ENCODE measurements around the gene UBE2H.

Gene UBE2H

DNA sequence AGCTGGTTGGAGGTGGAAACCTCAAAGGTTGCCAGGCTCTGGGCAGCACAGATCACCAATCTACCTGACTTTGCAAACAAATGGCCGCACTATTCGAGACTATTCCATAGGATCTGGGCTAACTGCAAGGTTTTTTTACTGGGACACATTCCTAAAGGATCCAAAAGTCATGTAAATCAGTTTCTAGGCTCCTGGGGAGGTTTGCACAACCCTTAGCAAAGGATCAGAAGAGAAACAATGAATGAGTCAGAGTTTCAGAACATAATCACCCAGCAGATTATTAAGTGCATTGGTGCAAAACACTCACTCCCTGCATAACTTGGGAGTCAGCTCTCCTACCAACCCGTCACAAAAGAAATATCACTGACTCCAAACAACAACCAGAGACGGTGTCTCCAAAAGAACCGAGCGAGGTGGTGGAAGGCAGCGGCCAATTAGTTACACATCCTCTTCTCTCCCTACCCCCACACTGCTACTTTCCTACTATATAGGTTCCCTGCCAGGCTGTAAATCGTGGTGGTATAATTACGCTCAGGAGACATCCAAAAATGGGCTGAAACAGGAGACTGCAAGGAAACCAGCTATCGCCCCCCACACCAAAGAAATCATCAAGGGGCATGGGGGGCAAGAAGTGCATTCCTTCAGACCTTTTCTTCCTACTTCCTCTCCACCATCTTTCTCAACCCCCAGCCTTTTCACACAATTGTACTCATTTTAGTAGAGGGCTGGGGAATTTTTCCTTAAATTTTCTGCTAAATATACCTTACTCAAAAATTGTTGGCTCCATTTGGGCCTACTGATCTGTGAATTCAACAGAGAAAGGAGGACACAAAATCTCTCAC lies 3.2 kb downstream of the UBE2H start:
- TF ChIP-seq, protein P1, sequence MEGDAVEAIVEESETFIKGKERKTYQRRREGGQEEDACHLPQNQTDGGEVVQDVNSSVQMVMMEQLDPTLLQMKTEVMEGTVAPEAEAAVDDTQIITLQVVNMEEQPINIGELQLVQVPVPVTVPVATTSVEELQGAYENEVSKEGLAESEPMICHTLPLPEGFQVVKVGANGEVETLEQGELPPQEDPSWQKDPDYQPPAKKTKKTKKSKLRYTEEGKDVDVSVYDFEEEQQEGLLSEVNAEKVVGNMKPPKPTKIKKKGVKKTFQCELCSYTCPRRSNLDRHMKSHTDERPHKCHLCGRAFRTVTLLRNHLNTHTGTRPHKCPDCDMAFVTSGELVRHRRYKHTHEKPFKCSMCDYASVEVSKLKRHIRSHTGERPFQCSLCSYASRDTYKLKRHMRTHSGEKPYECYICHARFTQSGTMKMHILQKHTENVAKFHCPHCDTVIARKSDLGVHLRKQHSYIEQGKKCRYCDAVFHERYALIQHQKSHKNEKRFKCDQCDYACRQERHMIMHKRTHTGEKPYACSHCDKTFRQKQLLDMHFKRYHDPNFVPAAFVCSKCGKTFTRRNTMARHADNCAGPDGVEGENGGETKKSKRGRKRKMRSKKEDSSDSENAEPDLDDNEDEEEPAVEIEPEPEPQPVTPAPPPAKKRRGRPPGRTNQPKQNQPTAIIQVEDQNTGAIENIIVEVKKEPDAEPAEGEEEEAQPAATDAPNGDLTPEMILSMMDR (conservative IDR thresholded peaks at IDR 0.05), result no peak
- H3K27ac ChIP-seq, result peak overlapping the region; percentile 97

- TF ChIP-seq, protein P1 (conservative IDR thresholded peaks at IDR 0.05), result no peak
- peak overlapping the region; percentile 97 for H3K27ac ChIP-seq
These were observed 3.9 kb downstream of the UBE2H start for GRCh38 chr7:129948877-129949291.

GRCh38 chr7:129948338-129948737 lies 4.4 kb downstream of the UBE2H start:
- TF ChIP-seq, protein P1 (conservative IDR thresholded peaks at IDR 0.05), result no peak
- H3K27ac ChIP-seq, result peak overlapping the region; percentile 97

DNA sequence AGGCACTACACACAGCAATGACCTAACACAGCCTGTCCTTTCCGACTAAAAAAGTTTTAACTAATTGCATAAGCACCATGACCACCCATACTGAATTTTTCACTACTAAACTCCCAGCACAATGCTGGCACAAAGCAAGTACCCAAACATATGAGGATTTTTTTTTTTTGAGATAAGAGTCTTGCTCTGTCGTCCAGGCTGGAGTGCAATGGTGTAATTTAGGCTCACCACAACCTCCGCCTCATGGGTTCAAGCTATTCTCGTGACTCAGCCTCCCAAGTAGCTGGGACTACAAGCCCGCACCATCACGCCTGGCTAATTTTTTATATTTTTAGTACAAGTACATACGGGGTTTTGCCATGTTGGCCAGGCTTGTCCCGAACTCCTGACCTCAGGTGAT lies 5.1 kb downstream of the UBE2H start:
- H3K27ac ChIP-seq, result peak overlapping the region; percentile 97
- TF ChIP-seq, protein P1 (conservative IDR thresholded peaks at IDR 0.05), result no peak

DNA sequence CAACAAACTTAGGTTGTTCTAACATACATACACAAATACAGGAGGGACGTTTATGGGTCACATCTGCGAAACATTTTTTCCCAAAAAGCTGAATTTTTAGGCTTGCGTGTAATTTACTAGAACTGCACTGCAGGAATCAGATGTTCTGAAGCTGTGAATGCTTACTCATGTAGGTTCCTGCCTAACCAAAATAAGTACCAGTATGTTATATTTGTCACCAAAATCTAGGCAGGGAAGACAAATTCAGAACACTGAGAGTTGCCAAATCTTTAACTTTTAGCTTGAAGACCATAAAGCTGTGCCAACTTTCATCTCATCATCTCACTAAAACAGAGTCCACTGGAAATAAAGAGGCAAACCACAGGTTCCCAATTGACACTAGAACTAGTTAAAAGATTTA lies 5.7 kb downstream of the UBE2H start:
- TF ChIP-seq, protein P1 (conservative IDR thresholded peaks at IDR 0.05), result no peak
- peak overlapping the region; percentile 97; the same call in 1 of the 2 replicates for H3K27ac ChIP-seq

DNA sequence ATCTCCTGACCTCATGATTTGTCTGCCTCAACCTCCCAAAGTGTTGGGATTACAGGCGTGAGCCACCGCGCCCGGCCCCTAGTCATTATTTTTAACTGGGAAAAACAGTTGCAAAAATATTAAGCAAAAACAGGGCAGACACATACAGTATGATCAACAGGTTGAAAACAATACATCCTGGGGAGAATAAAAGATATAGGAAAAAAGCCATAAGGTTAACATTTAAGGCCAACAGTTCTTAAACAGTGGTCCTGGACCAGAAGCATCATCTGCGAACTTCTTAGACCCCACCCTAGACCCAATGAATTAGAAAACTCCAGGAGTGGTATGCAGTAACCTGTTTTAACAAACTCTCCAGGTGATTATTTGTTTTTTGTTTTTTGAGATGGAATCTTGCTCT lies 6.5 kb downstream of the UBE2H start:
- no peak overlapping the region for H3K27ac ChIP-seq
- TF ChIP-seq, protein P1 (conservative IDR thresholded peaks at IDR 0.05), result no peak

DNA sequence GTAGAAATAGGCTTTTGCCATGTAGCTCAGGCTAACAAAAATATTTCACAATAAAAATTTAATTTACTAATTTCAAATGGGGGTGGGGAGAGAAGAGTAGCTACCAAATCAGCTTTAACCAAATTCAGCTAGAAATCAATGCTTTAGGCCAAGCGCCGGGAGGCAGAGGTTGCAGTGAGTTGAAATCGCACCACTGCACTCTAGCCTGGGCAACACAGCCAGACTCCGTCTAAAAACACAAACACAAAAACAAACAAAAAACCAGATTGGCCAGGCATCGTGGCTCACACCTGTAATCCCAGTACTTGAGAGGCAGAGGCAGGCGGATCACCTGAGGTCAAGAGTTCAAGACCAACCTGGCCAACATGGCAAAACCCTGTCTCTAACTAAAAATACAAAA lies 9.4 kb downstream of the UBE2H start:
- TF ChIP-seq, protein P1 (conservative IDR thresholded peaks at IDR 0.05), result no peak
- no peak overlapping the region for H3K27ac ChIP-seq

Data from VCaP (cell line).